ENCODE results near the gene PRR5.

Gene PRR5

GRCh38 chr22:44758344-44758973 lies 56.5 kb downstream of the PRR5 start:
- peak; percentile 59 for DNase-seq (ENCODE audit: low spot score)

DNA sequence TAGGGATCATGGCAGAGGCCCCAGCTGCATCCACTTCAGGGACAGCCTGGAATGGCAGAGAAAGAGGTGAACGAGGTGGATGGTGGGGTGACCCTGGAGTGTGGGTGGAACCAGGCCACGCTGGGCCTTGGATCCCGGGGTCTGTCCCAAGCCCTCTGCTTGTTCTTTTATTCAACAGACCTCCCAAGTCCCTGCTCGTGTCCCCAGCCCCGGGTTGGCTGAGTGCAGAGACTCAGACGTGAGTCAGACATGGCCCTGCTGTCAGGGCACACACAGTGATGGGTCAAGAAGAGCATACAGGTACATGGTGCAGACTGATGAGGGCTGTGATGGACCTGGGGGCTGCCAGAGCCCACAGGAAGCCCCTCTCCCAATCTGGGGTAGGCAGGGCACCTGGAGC lies 57.0 kb downstream of the PRR5 start:
- no peak for DNase-seq (ENCODE audit: low spot score)

DNA sequence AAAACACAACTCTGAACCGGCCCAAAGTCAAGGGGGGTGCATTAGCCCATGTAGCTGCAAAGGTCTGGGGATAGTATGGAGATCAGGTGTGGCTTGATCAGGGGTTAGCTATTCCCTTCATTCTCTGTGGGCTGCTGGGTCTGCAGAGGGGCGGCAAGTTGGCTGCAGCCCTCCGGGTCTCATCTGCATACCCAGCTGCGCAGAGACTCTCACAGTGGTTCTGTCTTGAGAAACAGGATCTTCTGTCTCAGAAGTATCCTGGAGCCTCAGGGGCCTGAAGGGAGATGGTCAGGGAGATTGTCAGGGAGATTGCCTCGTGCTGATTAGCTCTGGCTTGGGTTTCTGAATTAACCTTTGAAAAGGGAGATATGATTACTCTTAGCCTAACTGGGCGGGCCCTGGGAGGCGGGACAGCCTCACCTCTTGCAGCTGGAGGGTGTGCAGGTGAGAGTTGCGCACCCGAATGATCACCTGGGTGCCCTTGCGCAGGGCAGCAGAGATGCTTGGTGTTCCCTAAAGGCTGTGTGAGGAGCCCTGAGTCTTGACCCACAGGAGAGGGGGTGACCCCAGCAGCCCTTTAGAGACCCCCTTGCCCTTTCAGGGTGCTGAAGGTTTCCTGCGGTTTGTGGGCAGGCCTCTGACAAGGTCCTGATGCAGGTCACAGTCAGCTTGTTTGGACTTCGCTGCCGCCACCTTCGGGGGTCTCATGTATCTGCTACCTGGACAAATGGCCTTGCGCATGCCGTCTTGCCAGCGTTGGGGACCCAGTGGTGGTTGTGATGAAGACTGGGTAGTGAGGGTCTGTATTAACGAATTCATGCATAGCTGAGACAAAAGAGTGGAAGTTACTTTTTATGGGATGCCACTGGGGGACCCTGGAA lies 57.7 kb downstream of the PRR5 start:
- DNase-seq (ENCODE audit: low spot score), result no peak

DNA sequence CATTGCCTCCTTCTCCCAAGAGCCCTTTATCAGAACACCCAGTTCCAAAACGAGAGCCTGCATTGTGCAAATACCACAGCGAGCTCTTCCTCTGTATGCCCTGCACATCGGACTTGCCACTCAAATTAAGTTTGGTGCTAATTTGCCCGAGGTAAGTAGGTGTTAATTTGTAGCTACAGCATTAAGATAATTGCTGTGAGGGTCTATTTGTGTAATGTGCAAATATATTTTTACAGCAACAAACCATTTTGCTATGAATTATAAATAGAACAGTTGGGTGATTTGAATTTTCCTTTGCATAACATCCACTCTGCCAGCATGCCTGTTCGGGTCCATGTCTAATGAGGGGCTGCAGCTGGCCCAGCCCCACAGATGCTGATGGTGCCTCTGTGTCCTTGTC lies 58.5 kb downstream of the PRR5 start:
- no peak for DNase-seq (ENCODE audit: low spot score)

DNA sequence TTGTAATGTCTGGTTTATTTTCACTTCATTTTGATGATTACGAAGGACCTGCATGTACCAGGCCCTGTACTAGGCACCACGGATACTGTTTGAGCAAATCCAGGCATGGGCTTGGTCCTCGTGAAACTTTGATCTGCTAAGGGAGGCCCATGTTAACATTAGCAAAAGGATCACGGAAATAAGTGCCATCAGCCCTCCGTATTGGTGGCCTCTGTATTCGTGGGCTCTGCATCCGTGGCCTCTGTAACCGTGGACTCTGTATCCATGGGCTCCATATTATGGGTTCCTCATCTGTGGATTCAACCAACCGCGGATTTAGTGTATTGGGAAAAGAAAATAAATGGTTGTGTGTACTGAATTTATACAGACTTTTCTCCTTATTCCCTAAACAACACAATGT lies 59.0 kb downstream of the PRR5 start:
- no peak for DNase-seq (ENCODE audit: low spot score)

- no peak for DNase-seq (ENCODE audit: low spot score)
These were observed 62.4 kb downstream of the PRR5 start for GRCh38 chr22:44764373-44764772.

- no peak for DNase-seq (ENCODE audit: low spot score)
These were observed 63.0 kb downstream of the PRR5 start for GRCh38 chr22:44764974-44765373.

DNA sequence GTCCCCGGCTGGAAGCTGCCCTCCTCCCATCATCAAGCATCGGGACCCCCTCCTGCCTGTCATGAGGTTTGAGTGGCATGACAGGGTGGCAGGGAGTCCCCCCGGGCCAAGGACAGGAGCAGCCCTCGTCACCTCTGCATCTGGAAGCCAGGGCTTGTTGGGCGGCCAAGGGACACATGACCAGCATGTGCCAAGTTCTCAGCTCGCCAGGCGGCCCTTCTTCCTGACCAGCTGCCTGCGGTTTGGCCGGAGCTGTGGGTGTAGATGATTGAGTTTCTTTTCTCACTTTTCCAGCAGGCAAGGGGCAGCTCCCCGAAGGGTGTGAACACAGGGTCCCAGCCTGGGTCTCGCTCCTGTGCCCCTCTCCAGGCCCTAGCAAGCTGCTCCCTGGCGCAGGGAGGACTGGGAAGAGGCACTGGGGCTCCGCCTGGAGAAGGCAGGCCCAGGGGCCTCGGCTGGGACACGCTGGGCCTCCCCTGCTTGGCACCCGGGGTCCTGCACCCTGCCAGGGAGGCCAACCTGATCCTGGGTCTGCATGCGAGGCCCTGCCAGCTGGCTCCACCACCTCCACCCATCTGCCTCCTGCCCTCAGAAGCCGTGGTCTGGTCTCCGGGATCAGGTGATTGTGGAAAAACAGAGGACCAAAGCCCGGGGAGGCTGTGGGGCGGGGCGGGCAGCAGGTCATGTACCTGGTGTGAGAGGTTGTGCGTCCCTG lies 63.7 kb downstream of the PRR5 start:
- no peak for DNase-seq (ENCODE audit: low spot score)

DNA sequence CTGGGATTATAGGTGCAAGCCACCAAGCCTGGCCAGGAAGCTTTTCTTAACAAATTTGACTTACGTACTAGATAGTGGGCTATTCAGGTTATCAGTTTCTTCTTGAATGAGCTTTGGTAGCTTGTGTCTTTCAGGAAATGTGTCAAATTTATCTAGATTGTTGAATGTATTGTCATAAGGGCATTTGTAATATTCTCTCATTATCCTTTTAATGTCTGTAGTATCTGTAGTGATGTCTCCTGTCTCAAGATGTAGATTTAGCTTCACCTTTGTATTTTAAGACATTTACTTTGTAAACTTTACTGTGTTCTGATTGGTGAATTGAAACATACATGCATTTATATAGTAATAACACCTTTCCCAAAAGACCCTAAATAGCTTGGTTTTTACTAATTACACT lies 71.1 kb downstream of the PRR5 start:
- DNase-seq (ENCODE audit: low spot score), result no peak

DNA sequence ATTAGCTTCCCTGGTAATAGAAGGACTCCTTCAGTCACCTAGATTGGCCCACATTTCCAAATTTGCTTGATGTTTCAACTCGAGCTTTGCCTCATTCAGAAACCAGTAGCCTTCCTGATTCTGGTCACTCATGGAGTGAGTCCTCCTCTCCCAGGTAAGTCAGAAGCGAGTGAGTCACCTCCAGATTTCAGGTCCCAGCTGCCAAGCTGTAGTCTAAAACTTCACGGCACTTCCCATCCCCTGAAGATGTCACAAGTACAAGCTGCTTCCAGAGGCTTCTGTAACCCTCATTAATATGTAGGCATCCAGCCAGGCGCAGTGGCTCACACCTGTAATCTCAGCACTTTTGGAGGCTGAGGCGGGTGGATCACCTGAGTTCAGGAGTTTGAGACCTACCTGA lies 73.9 kb downstream of the PRR5 start:
- DNase-seq (ENCODE audit: low spot score), result no peak

- no peak for DNase-seq (ENCODE audit: low spot score)
These were observed 74.8 kb downstream of the PRR5 start for GRCh38 chr22:44776605-44777363.

DNA sequence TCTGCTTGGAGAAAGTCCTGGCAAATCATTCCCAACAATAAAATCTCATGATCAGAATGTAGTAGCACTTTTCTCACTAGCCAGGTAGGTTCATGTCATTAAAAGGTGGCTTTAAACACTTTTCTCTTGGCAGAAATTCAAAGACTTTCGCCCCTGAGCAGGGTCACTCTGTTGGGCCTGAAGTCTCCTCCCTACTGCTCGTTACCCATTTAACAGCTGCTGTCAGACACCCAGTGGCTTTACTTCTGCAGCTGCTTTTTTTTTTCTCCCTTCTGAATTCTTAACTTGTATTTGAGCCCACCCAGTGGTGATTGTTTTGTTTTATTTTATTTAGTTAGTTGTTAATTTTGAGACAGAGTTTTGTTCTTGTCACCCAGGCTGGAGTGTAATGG lies 75.4 kb downstream of the PRR5 start:
- DNase-seq (ENCODE audit: low spot score), result no peak

GRCh38 chr22:44780876-44781449 lies 79.0 kb downstream of the PRR5 start:
- no peak for DNase-seq (ENCODE audit: low spot score)

DNA sequence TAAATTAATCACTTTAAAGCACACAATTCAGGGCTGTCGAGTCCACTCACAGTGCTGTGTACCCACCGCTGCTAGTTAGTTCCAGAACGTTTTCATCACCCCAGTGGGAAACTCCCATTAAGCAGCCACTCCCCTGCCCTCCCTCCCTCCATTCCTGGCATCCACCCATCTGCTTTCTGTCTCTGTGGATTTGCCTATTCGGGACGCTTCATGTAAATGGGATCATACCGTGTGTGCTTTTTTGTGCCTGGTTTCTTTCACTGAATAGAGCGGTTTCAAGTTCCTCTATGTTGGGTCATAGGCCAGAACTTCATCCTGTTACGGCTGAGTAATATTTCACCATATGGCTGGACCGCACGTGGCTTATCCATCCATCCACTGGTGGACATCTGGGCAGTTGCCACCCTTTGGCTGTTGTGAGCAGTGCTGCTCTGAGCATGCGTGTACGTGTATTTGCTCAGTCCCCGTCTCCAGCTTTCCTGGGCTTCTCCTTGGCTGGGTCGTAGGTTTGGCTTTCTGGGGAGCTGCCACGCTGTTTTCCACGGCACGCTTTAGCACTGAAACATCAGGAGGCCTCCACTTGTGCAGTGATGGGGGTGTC lies 80.5 kb downstream of the PRR5 start:
- DNase-seq (ENCODE audit: low spot score), result no peak

DNA sequence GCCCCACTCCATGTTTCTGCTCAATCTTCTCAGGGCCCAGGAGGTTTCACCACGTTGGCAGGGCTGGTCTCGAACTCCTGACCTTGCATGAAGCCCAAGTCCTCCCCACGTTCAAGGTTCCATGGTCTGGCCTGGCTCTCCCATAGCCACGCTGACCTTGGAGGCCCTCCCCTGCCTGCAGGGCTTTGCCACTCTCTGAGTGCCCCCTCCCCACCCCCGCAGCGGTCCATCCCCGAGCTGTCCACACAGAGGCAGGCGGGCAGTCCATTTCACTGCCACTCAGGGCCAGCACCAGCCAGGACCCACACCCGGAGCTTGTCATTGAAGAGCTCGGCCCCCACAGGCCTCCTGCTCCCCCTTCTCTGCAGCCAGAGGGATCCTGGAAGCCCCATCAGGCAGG lies 81.1 kb downstream of the PRR5 start:
- no peak for DNase-seq (ENCODE audit: low spot score)

DNA sequence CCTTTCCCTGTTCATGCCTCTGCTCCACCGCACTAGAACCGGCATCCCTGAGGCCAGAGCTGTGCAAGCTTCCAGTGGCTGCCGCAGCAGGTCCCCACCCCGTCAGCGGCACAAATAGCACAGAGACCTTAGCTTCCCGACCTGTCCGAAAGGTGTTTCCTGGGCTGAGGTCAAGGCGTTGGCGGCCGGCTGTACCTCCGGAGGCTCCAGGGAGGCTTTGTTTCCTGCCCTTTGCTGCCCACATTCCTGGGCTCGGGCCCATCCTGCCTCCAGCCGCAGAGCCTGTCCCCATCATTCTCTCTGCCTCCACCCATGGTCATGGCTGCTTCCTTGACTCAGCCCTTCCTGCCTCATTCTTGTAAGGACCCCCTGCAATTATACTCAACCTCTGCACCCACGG lies 81.6 kb downstream of the PRR5 start:
- DNase-seq (ENCODE audit: low spot score), result no peak

GRCh38 chr22:44786136-44786535 lies 84.1 kb downstream of the PRR5 start:
- no peak for DNase-seq (ENCODE audit: low spot score)

- no peak for DNase-seq (ENCODE audit: low spot score)
These were observed 84.6 kb downstream of the PRR5 start for GRCh38 chr22:44786610-44787009.
